TTC549 (cell line): ENCODE data around the gene ADAMTS3.
"Not testable (repeated sequence)": the region's sequence is repeated elsewhere in the genome, so short reads cannot be mapped to it uniquely, and the experiment has no call there.

ENCODE experiments used
- FAIRE-seq: peaks from 2 replicates; lab custom pipeline; 2012; peaks lifted over from hg19 to GRCh38; lab: Jason Lieb, UNC

The ADAMTS3 gene

GRCh38 chr4:72468904-72469502, 100.0 kb downstream of the ADAMTS3 start:
- peak; percentile 64 for FAIRE-seq

- FAIRE-seq = no peak
Measured at GRCh38 chr4:72467633-72468032, 101.4 kb downstream of the ADAMTS3 start.

GRCh38 chr4:72463724-72464123, 105.3 kb downstream of the ADAMTS3 start:
- no peak for FAIRE-seq

- no peak for FAIRE-seq
Measured at GRCh38 chr4:72457158-72457557, 111.9 kb downstream of the ADAMTS3 start.

- FAIRE-seq = no peak
Measured at GRCh38 chr4:72451349-72451748, 117.7 kb downstream of the ADAMTS3 start.

GRCh38 chr4:72449705-72450104, 119.3 kb downstream of the ADAMTS3 start:
- no peak for FAIRE-seq

GRCh38 chr4:72448231-72448630, 120.8 kb downstream of the ADAMTS3 start:
- no peak for FAIRE-seq

- no peak for FAIRE-seq
Measured at GRCh38 chr4:72446353-72447055, 122.5 kb downstream of the ADAMTS3 start.

- no peak for FAIRE-seq
Measured at GRCh38 chr4:72444092-72444491, 124.9 kb downstream of the ADAMTS3 start.

GRCh38 chr4:72442715-72443114, 126.3 kb downstream of the ADAMTS3 start:
- no peak for FAIRE-seq

GRCh38 chr4:72442147-72442546, 126.9 kb downstream of the ADAMTS3 start:
- FAIRE-seq = no peak

GRCh38 chr4:72440386-72440785, 128.6 kb downstream of the ADAMTS3 start:
- FAIRE-seq = no peak

GRCh38 chr4:72432975-72433374, 136.0 kb downstream of the ADAMTS3 start:
- no peak for FAIRE-seq

DNA sequence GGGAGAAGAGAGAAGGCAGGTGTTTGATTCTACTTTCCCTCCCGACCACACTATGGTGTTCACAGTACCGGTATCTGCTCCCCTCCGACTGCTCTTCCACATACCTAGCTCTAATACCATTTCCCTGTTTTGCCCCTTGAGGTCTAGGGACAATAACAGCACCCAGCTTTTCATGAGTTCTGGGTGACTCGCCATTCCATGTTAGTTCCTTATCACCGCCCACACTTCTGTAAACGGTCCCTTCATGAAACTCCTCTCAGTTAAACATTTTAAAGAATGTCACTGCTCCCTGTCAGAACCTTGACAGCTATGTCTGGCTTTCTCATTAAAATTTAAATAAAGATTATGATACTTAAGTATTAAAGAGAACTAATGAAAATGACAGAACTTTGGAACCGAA, 136.7 kb downstream of the ADAMTS3 start:
- FAIRE-seq = no peak

DNA sequence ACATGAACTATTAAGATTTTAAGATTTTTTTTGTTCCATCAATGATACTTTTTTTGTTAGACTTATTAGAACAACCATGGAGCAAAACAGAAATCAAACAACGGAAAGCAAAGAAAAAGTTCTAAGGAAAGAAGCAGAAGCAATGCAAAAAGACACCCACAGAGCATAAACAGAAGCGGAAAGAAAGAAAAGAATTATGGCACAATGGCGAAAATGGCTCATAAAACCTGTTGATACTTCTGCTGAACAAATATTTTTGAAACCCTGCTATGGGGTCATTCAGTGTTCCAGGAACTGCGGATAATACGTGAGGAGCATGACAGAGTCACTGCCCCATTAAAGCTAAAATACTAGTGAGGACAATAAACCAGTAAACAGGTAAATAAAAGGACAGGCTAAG, 138.0 kb downstream of the ADAMTS3 start:
- no peak for FAIRE-seq

DNA sequence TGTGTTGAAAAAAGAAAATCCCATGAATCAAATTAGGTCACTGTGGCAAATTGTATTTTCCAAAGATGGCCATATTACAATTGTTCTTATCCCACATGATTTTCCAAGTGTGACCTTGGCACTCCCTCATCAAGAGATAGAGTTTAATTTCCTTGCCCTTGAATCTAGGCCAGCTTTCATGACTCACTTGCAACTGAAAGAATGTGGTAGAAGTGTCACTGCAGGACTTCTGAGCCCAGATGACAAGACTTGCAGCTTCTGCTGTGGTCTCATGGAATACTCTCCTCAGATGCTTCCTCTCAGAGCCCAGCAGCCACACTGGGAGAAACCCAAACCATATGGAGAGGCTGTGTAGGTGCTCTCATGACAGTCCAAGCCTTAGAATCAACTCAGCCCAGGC, 139.0 kb downstream of the ADAMTS3 start:
- no peak for FAIRE-seq

DNA sequence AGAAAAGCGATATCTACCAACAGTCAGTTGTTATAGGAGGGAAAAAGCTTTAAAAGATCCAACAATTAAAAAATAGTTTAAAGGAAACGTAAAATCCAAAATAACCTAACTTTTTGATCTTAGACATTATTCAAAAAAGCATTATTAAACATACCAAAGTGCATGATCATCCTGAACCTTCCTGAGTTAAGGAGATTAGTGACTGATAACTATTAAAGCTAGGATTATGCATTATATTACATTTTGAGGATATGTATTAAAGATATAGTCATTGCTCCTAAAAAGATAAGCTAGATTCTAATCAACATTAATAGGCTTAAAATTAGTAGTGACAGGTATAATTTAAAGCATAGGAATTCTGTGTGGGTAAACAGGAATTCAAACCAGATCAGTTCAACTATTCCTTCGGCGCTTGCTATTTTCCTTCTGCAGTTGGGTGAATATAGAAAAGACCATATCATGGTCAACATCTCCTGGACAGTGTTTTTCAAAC, 139.6 kb downstream of the ADAMTS3 start:
- no peak for FAIRE-seq

GRCh38 chr4:72427057-72427456, 142.0 kb downstream of the ADAMTS3 start:
- no peak for FAIRE-seq

DNA sequence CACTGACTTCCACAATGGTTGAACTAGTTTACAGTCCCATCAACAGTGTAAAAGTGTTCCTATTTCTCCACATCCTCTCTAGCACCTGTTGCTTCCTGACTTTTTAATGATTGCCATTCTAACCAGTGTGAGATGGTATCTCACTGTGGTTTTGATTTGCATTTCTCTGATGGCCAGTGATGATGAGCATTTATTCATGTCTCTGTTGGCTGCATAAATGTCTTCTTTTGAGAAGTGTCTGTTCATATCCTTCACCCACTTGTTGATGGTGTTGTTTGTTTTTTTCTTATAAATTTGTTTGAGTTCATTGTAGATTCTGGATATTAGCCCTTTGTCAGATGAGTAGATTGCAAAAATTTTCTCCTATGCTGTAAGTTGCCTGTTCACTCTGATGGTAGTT, 143.1 kb downstream of the ADAMTS3 start:
- not testable (repeated sequence) for FAIRE-seq

DNA sequence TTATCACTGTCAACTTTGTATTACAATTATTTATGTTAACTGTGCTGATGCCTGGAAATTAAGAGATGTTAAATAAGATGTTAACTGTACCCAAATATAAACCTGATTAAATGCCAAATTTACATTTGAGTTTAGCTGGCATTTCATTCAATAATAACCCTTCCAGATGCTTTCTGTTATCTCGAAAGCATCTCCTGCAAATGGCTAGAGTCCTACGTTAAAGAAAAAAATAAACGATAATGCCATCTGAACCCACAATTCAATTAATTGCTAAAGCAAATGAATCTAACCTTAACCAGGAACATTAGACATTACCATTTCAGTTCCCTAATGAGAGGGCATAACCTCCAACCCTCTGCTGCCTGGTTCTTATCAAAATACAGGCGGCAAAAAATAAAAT, 145.0 kb downstream of the ADAMTS3 start:
- no peak for FAIRE-seq

DNA sequence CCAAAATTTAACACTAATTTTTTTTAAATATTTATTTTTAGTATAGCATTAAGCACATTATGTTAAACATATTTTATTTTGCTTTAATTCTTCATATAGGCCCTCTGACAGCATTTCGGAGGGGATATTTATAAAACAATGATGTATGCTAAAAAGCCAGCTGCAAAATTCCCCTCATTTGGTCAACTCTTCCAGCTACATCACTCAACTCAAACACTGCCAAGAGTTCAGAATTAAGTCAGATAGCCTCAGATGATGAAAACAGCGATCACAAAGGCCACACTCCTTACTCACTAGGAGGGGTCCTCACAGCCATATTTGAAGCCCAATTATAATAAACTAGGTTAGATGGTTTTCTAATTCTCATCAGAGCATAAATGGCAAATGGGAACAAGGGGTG, 146.6 kb downstream of the ADAMTS3 start:
- no peak for FAIRE-seq

DNA sequence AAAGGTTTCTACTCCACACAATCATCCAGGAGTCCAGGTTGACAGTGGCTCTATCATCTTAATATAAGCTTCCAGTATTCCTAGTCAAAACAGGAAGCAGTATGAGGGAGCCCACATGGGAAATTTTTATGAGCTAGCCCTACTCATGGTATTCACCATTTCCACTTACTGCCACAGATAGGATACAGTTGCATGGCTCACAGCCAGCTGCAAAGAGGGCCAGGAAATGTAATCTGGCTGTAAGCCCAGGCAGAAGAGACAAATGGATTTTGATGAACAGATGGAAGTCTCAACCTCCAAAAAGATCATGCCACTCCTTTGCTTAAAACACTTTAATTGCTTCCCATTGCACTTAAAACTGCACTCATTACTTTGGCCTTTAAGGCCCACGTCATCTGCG, 150.6 kb downstream of the ADAMTS3 start:
- no peak for FAIRE-seq

GRCh38 chr4:72410158-72410557, 158.9 kb downstream of the ADAMTS3 start:
- no peak for FAIRE-seq

DNA sequence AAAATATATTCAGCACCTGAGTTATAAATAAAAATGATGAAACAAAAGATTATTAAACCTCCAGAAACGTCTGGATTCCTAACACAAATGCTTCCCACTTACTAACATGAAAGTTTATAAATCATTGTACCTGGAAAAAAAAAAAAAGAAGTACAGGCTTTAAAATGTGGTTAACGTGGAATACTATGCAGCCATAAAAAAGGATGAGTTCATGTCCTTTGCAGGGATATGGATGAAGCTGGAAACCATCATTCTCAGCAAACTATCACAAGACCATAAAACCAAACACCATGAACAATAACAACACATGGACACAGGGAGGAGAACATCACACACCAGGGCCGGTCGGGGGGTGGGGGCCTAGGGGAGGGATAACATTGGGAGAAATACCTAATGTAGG, 160.5 kb downstream of the ADAMTS3 start:
- FAIRE-seq = no peak
